HG03095 (cell line): ENCODE results near the gene FAM120A.

Source experiments
- ATAC-seq: cut with Tn5 transposase; IDR thresholded peaks from one replicate; pipeline ENCODE4 v1.9.1; 2021; ENCODE audit warnings: moderate library complexity; ENCODE audit not compliant: unreplicated experiment

The FAM120A gene

DNA sequence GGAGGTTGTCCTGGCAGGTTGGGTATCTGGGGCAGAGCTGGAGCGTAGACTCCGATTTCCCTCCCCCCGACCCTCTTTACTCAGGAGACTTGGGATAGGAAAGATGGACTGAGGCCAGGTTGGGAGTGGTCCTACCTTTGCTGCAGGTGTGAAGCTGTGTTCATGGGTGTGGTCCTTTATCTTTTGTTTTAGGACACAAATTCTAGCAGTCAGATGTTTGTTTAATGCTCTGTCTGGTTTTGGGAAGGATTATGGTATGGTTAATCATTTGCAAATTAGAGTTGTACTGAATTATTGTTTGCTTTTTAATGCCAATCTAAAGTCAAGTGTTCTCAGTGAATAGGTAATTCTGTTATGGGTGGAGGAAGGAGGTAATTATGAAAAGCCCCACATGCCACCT is 16.0 kb downstream of the FAM120A start:
- no peak for ATAC-seq

- no peak for ATAC-seq
Measured at GRCh38 chr9:93468763-93469456, 17.4 kb downstream of the FAM120A start.

DNA sequence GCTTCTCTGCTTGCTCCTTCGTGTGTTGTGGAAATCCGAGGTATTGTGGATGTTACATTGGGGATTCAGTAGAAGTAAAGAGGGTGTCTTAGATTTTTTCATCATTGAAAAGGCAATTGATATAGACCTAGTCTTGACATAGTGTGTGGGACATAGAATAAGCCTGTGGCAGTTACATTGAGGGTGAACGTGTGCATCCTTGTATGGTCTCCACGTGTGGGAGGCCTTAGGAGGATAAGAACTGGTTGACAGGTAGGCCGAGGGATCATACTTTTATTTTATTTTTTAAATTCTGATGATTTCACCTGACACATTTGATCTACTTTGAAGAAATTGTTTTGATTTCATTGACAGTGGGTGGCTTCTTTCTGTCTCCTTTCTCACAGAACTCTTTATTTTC is 18.9 kb downstream of the FAM120A start:
- ATAC-seq = no peak

GRCh38 chr9:93471124-93471523 is 19.6 kb downstream of the FAM120A start:
- no peak for ATAC-seq

GRCh38 chr9:93473411-93473810 is 21.9 kb downstream of the FAM120A start:
- ATAC-seq = no peak

- ATAC-seq = no peak
Measured at GRCh38 chr9:93475108-93475507, 23.6 kb downstream of the FAM120A start.

DNA sequence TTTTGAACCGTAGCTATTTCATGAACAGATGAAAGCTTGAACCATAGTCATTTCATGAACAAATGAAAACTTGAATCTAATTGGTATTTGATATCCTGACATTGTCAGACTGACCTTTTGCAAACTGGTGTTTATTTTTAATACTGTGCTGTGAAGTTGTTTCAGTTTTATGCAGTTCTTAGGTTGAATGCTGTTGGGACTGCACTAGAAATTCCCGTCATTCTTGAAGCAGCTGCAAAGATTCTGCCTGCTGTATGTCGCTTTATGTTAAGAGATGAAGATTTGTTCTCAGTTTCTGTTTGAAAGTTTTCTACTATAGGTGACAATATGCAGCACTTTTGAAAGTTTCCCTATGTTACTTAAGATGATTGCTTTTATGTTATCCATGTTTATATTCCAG is 24.4 kb downstream of the FAM120A start:
- no peak for ATAC-seq

DNA sequence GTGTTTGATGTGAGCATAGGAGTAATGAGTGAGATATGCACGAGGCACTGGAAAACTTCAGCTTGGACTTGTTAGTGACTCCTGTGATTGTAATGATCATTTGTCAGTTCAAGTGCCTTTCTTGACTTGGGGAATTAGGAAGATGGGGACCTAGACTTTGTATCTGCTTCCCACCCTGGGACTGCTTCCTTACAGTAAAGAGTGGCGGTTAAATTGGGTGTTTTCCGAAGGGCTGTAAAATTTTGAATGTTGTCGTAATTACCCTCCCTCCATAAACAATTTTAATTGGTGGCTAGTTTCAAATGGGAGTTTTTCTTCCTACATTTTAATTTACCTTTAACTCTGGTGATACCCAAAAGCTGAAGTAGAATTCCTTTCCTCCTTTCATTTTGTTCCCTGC is 25.4 kb downstream of the FAM120A start:
- ATAC-seq = no peak

DNA sequence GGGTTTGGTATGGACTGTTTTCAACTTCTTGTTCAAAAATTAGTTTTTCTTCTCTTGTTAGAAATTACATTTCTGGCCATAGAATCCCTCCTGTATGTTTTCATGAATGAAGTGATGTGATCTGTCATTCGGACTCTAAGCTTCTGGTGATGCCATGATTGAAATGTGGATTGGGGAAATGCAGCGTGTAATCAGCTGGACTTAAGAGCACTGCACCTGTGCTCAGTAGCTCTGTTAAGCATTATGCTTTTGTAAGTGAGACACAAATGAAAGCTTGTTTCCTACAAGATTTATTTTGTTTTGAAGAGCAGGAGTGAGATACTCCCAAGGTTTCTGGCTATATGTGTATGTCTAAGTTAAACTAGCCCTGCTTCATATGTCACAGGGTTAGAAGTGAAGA is 25.9 kb downstream of the FAM120A start:
- no peak for ATAC-seq

DNA sequence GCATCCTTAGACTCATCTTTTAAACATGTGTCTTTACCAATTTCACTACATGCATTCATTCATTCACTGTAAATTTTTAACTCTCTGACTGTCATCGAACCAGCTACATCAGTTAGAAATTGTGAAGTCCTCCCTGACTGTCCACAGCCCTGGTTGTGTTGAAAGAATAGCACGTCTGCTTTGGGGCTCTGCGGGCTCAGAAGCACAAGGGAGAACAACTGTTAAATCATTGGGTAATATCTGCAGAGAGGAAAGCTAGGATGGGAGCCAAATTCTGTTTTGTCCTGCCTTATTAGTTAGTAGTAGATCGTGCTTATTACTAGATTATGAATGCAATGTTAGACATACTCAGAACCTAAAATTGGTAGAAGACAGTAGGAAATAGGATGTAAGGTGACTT is 28.2 kb downstream of the FAM120A start:
- no peak for ATAC-seq

- ATAC-seq = no peak
Measured at GRCh38 chr9:93480262-93480661, 28.8 kb downstream of the FAM120A start.

DNA sequence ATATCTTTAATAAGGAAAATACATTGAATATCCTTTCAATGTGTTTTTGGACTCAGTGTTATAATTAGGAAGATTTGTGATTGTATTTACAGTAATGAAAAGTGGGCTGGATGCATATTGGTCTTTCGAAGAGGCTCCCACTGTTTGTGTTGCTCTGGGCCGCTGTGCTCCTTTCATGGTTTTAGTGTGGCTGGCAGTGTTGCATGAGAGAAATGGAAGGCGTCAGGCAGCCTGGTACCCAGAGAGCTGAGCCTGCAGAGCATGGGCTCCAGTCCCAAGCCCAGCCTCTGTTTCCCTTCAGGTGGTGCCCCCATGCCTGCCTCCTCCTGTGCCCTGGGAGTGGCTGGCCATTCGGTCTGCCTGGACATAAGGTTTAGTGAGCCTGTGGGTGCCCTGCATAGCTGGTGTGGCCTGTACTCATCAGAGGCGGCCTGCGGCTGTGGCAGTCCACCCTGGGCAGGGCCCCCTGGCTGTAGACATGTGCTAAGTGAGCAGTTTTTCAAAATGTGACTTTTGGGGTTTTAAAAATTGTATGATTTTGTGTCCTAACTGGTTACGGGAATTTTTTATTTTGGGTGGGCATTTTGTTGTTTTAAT is 29.3 kb downstream of the FAM120A start:
- ATAC-seq = no peak

- ATAC-seq = no peak
Measured at GRCh38 chr9:93483497-93483896, 32.0 kb downstream of the FAM120A start.

DNA sequence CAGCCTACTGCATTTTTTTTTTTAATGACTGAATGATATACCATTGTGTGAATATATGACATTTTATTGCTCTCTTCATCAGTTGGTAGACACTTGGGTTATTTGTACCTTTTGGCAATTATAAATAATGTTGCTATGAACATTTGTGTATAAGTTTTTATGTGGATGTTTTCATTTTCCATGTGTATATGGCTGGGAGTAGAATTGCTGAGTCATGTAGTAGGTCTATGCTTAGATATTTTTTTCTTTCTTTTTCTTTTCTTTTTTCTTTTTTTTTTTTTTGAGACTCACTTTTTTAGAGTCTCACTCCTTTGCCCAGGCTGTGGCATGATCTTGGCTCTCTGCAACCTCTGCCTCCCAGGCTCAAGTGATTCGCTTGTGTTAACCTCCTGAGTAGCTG is 34.8 kb downstream of the FAM120A start:
- ATAC-seq = no peak

DNA sequence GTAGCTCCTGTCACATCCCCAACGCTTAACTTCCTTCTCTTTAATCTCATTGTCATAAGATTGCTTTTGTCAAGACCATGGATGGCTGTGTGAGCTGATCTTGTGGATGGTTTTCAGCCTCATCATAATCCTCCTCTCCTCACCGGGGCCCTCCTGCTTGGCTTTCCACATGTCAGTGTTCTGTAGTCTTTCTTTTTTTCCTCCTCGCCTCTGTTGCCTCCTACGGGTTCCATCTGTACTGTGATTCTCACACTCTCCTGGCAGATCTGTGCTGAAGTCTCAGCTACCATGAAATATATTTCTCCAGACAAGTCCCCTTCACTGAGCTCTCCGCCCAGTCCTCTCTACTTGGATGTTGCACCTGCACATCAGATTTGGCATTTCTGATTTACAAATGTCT is 36.8 kb downstream of the FAM120A start:
- no peak for ATAC-seq

GRCh38 chr9:93491593-93492232 is 40.2 kb downstream of the FAM120A start:
- no peak for ATAC-seq

DNA sequence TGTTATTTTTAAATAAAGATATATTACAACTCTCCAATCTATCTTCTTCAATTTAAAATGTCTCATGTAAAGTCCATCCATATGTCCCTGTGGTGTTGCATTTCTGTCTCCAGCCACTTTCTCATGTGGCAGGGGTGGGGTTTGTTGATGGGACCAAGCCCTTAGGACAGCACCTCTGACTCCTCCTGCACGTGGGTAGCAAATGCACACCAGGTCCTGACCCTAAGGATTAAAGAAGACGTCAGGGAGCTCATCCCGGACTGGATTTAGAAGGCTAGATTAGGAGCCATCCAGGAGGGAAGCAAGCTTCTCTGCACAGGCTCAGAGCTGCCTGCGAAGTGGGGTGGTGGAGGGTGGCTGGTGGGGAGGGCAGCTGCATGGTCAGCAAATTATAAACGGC is 40.8 kb downstream of the FAM120A start:
- no peak for ATAC-seq

- no peak for ATAC-seq
Measured at GRCh38 chr9:93493949-93494348, 42.5 kb downstream of the FAM120A start.

DNA sequence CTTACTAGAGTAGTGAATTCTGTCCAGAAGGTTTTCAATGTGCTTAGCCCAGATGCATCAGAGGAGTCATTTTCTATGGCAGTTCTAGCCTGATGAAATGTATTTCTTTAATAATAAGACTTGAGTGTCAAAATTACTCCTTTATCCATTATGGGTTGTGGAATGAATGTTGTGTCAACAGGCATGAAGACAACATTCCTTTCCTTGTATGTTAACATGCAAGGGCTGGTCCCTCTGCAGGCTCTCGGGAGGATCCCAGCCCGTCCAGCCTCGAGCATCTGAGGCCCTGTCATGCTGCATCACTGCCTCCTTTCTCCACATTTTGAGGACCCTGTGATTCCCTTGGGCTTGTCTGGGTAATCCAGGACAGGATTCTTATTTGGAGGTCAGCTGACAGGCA is 44.8 kb downstream of the FAM120A start:
- no peak for ATAC-seq

- ATAC-seq = no peak
Measured at GRCh38 chr9:93500571-93501298, 49.2 kb downstream of the FAM120A start.

GRCh38 chr9:93501406-93501805 is 49.9 kb downstream of the FAM120A start:
- no peak for ATAC-seq

- no peak for ATAC-seq
Measured at GRCh38 chr9:93503381-93503780, 51.9 kb downstream of the FAM120A start.
